K562 (cell line): ENCODE results near the gene STK17A. TPM values are rescaled to one million over a fixed set of nuclear protein-coding genes. Genes with fewer than 3 reads are reported as not detected.

ENCODE experiments used
- ATAC-seq: fragments of 200-7000 bp; cut with Tn5 transposase; 3 replicates; pipeline ENCODE4 v1.9.1; 2020; ENCODE audit warnings: moderate library complexity
- BruUV-seq: library from RNA; stranded (reverse); fragments of 400-500 nt; replicated peaks from 2 replicates; lab custom pipeline; 2021; lab: Mats Ljungman, UMichigan
- CTCF ChIA-PET: fragments of 300-600 bp; formaldehyde crosslinking; extraction: SDS; loops from one replicate; lab custom pipeline; 2021; ENCODE audit warnings: low intra/inter-chr PET ratio; lab: Yijun Ruan, JAX
- POLR2A ChIA-PET: fragments of 300-600, 350-650 bp; sonication (Branson Sonifier 250); formaldehyde crosslinking; extraction: SDS; loops from one replicate; lab custom pipeline; 2021; ENCODE audit warnings: antibody characterized with exemption, inconsistent platforms; lab: Yijun Ruan, JAX
- DNase-seq, 4 experiments: peaks; one replicate each; pipeline versions ENCODE4 v3.0.0 to v3.0.0-alpha.2; 2011 to 2018; ENCODE audit warnings: low spot score in 3 of 4, mixed read lengths in 3 of 4; ENCODE audit errors: extremely low read depth in 1 of 4
- FAIRE-seq: peaks from 2 replicates; lab custom pipeline; 2011; peaks lifted over from hg19 to GRCh38; lab: Jason Lieb, UNC
- H2AFZ ChIP-seq: 2 replicates; pipeline ENCODE4 v1.6.0; 2011; ENCODE audit warnings: low read depth, low read length, control low read depth, inconsistent platforms
- H3K27ac ChIP-seq: fragments of 200-600 bp; 3 replicates; pipeline ENCODE4 v1.8.0; 2011; ENCODE audit warnings: low read depth, mild to moderate bottlenecking, control low read depth, inconsistent platforms, low read length, moderate library complexity, mixed read lengths; ENCODE audit errors: extremely low read depth
- H3K27me3 ChIP-seq, 2 experiments: fragments of 300-600 bp in 1 of 2; 2 replicates in 1 of 2; 3 replicates in 1 of 2; pipeline versions ENCODE4 v1.6.0 to v1.8.0; 2011; ENCODE audit warnings: inconsistent platforms in 2 of 2, low read length in 2 of 2, mild to moderate bottlenecking in 1 of 2, mixed read lengths in 1 of 2, moderate library complexity in 1 of 2; ENCODE audit not compliant: control insufficient read depth in 2 of 2, insufficient read depth in 2 of 2
- H3K36me3 ChIP-seq: fragments of 300-600 bp; 3 replicates; pipeline ENCODE4 v1.8.0; 2011; ENCODE audit warnings: mild to moderate bottlenecking, low read length, inconsistent platforms; ENCODE audit not compliant: control insufficient read depth, insufficient read depth
- H3K4me1 ChIP-seq, 2 experiments: fragments of 200-600 bp in 1 of 2; replicated peaks in 1 of 2; 2 replicates in 1 of 2; 3 replicates in 1 of 2; pipeline versions ENCODE4 v1.5.1 to v1.8.0; 2011; ENCODE audit warnings: inconsistent platforms in 2 of 2, low read length in 2 of 2, mild to moderate bottlenecking in 1 of 2, mixed read lengths in 1 of 2, moderate library complexity in 1 of 2; ENCODE audit not compliant: control insufficient read depth in 2 of 2, insufficient read depth in 2 of 2
- H3K4me2 ChIP-seq: 2 replicates; pipeline ENCODE4 v1.6.1; 2011; ENCODE audit warnings: low read length, control low read depth, inconsistent platforms, mixed read lengths; ENCODE audit not compliant: insufficient read depth
- H3K4me3 ChIP-seq: fragments of 200-600 bp; sonication (generic), shearing (Covaris generic); 2 replicates; pipeline ENCODE4 v1.5.1; 2016; ENCODE audit warnings: control low read depth, inconsistent platforms
- H3K79me2 ChIP-seq: fragments of 200-600 bp; 3 replicates; pipeline ENCODE4 v1.8.0; 2011; ENCODE audit warnings: low read length, inconsistent platforms; ENCODE audit not compliant: control insufficient read depth, insufficient read depth
- H3K9ac ChIP-seq, 2 experiments: 2 replicates each; pipeline versions ENCODE4 v1.6.0 to v1.6.1; 2011; ENCODE audit warnings: low read depth in 2 of 2, low read length in 2 of 2, control low read depth in 1 of 2, inconsistent platforms in 1 of 2, mild to moderate bottlenecking in 1 of 2, mixed read lengths in 1 of 2; ENCODE audit not compliant: insufficient read depth in 1 of 2
- H3K9me1 ChIP-seq: one replicate; pipeline ENCODE4 v1.6.0; 2011; ENCODE audit warnings: inconsistent platforms, mild to moderate bottlenecking, low read length, moderate library complexity; ENCODE audit not compliant: control insufficient read depth, insufficient read depth
- H3K9me3 ChIP-seq: replicated peaks from 2 replicates; pipeline ENCODE4 v1.5.1; 2011; ENCODE audit warnings: low read depth, low read length, inconsistent platforms; ENCODE audit not compliant: control insufficient read depth, insufficient read depth
- H4K20me1 ChIP-seq: replicated peaks from 2 replicates; pipeline ENCODE4 v1.6.1; 2011; ENCODE audit warnings: low read length, inconsistent platforms, mixed read lengths; ENCODE audit not compliant: control insufficient read depth, insufficient read depth
- ATF1 ChIP-seq, 2 experiments: fragments of 450-650 bp in 1 of 2; IDR thresholded peaks; 2 replicates each; pipeline ENCODE4 v1.6.1; 2016; ENCODE audit warnings: missing compliant biosample characterization in 1 of 2, missing genetic modification characterization in 1 of 2
- EWSR1 ChIP-seq: fragments of 450-650 bp; IDR thresholded peaks from 2 replicates; pipeline ENCODE4 v1.6.1; 2018; ENCODE audit warnings: borderline replicate concordance, mild to moderate bottlenecking, low read depth, moderate library complexity; ENCODE audit not compliant: partially characterized antibody
- EZH2 ChIP-seq: IDR thresholded peaks from 2 replicates; pipeline ENCODE4 v1.6.1; 2012; ENCODE audit warnings: low read depth, mild to moderate bottlenecking, inconsistent platforms, low read length, borderline replicate concordance
- GATAD2A ChIP-seq: fragments of 450-650 bp; IDR thresholded peaks from 2 replicates; pipeline ENCODE4 v1.6.1; 2017
- HDAC2 ChIP-seq: fragments of 450-650 bp; IDR thresholded peaks from 2 replicates; pipeline ENCODE4 v1.6.1; 2016; ENCODE audit warnings: mild to moderate bottlenecking
- IRF1 ChIP-seq: sonication (generic); formaldehyde crosslinking; IDR thresholded peaks from 2 replicates; pipeline ENCODE4 v1.8.0; 2022; ENCODE audit warnings: missing genetic modification reagents, mild to moderate bottlenecking, borderline replicate concordance
- NKRF ChIP-seq: fragments of 450-650 bp; IDR thresholded peaks from 2 replicates; pipeline ENCODE4 v1.6.1; 2016; ENCODE audit warnings: borderline replicate concordance
- NR2C2 ChIP-seq, 2 experiments: fragments of 200-800 bp in 1 of 2; sonication (Bioruptor generic) in 1 of 2; sonication (generic) in 1 of 2; formaldehyde crosslinking in 1 of 2; IDR thresholded peaks; 2 replicates each; pipeline versions ENCODE4 v1.6.1 to v1.8.0; 2016 to 2022; ENCODE audit warnings: mild to moderate bottlenecking in 1 of 2, missing compliant biosample characterization in 1 of 2, missing genetic modification characterization in 1 of 2, missing genetic modification reagents in 1 of 2
- TRIM24 ChIP-seq, 2 experiments: fragments of 450-650 bp; IDR thresholded peaks; 2 replicates each; pipeline ENCODE4 v1.6.1; 2016
- WHSC1 ChIP-seq: IDR thresholded peaks from one replicate; pipeline ENCODE4 v1.6.1; 2012; ENCODE audit warnings: low read length, control low read depth, inconsistent platforms
- ZNF124 ChIP-seq: sonication (generic); formaldehyde crosslinking; IDR thresholded peaks from 2 replicates; pipeline ENCODE4 v1.8.1; 2022; ENCODE audit warnings: missing genetic modification reagents
- ZNF668 ChIP-seq: fragments of 250-450 bp; sonication (Bioruptor Pico); IDR thresholded peaks from 2 replicates; pipeline ENCODE4 v1.8.0; 2022; ENCODE audit warnings: mild to moderate bottlenecking, inconsistent platforms
- ZSCAN32 ChIP-seq: fragments of 450-650 bp; formaldehyde crosslinking; IDR thresholded peaks from 2 replicates; pipeline ENCODE4 v1.4.0; 2020; ENCODE audit warnings: mild to moderate bottlenecking, moderate library complexity
- WGBS: fragments of 100-300 bp; shearing (Covaris generic); methylation state at CpG from one replicate; pipeline ENCODE4 v1.1.6; 2016; ENCODE audit warnings: low coverage, mixed read lengths; ENCODE audit not compliant: insufficient coverage; ENCODE audit errors: missing lambda C conversion rate; 5-methylcytosine and 5-hydroxymethylcytosine counted together
- in situ Hi-C: fragments of 300-500 bp; cut with MboI; formaldehyde crosslinking; loops from 4 replicates; pipeline ENCODE4 v1.15.0; 2018; ENCODE audit warnings: inconsistent platforms, mixed read lengths
- intact Hi-C: fragments of 100-400 bp; cut with micrococcal nuclease; formaldehyde crosslinking; loops from 2 replicates; pipeline ENCODE4 v1.14.2; 2022
- polyA plus RNA-seq, 8 experiments: library from polyadenylated mRNA; depleted of rRNA in 4 of 8; stranded (reverse) in 5 of 8; unstranded in 3 of 8; fragments of >200 nt; fragmentation: Nextera tagmentation in 2 of 8; fragmentation: Illumina TruSeq in 1 of 8; extraction: Ambion mirVana in 2 of 8; extraction: Trizol in 1 of 8; gene quantifications; 2 replicates each; pipeline versions ENCODE4 v1.2.1 to v1.2.3, GENCODE V29; 2011 to 2014; ENCODE audit warnings: inconsistent platforms in 1 of 8, missing spikeins in 1 of 8
- total RNA-seq, 7 experiments: library from RNA; depleted of rRNA in 6 of 7; stranded (reverse); fragments of >200 nt in 6 of 7; fragmentation: Illumina TruSeq in 2 of 7; extraction: Trizol in 2 of 7; gene quantifications; 2 replicates each; pipeline versions ENCODE4 v1.2.1 to v1.2.3, GENCODE V29; 2011 to 2021; ENCODE audit warnings: low replicate concordance in 1 of 7
- TF ChIP-seq, protein P1 (sequence below): fragments of 450-650 bp; IDR thresholded peaks from 2 replicates; pipeline ENCODE4 v1.6.1; 2016; ENCODE audit warnings: mild to moderate bottlenecking
- TF ChIP-seq, protein P2 (sequence below): fragments of 200-400 bp; formaldehyde crosslinking; IDR thresholded peaks from 2 replicates; pipeline ENCODE4 v1.6.1; 2017; ENCODE audit warnings: mild to moderate bottlenecking, low read depth, low read length, moderate library complexity

Gene STK17A
- total and polyA plus RNA-seq, 9 of the 15 experiments (the other 6 are each of a cell fraction or from before 2014, with no cell fraction given), result 3.4 to 16.3 (median 13.2) TPM

GRCh38 chr7:43572516-43573049 lies 10.3 kb upstream of the STK17A start:
- no peaks in the 10 kb centered on the region for H3K27me3 ChIP-seq
- peak overlapping the region; percentile 92 for H2AFZ ChIP-seq
- FAIRE-seq (peak; percentile 94), ATAC-seq (peak; percentile 89), DNase-seq (peak; percentile 33 to 82 (median 50))
- no peaks in the 10 kb centered on the region for H3K79me2 ChIP-seq
- H3K36me3 ChIP-seq, result no peaks in the 10 kb centered on the region
- no TSS peak for BruUV-seq
- H3K4me3 ChIP-seq, result no peak overlapping the region
- peak overlapping the region in 1 of 2 experiments; percentile 35; a peak in 2 of 4 replicates for H3K9ac ChIP-seq
- no peaks in the 10 kb centered on the region for H3K9me1 ChIP-seq
- H3K4me1 ChIP-seq, result peaks cover 4 to 18% of the 10 kb centered on the region in 2 experiments
- intact Hi-C loops (no loop called here), in situ Hi-C loops (no loop called here)
- CTCF ChIA-PET, result no interaction called here
- H3K9me3 ChIP-seq, result no peaks in the 10 kb centered on the region
- H3K4me2 ChIP-seq, result peak overlapping the region; percentile 41
- peak overlapping the region; percentile 82 for H3K27ac ChIP-seq
- no peaks in the 10 kb centered on the region for H4K20me1 ChIP-seq
- POLR2A ChIA-PET, result interaction anchor here (1.2 to 2.8 kb wide), 4 partner anchors 9 to 12 kb away, joined by 3 to 16 read pairs (median 8); partner anchors contain the start of gene STK17A
- 0% methylated on average over 1 of the region's 1 CpG for WGBS
- TF ChIP-seq, protein P1, sequence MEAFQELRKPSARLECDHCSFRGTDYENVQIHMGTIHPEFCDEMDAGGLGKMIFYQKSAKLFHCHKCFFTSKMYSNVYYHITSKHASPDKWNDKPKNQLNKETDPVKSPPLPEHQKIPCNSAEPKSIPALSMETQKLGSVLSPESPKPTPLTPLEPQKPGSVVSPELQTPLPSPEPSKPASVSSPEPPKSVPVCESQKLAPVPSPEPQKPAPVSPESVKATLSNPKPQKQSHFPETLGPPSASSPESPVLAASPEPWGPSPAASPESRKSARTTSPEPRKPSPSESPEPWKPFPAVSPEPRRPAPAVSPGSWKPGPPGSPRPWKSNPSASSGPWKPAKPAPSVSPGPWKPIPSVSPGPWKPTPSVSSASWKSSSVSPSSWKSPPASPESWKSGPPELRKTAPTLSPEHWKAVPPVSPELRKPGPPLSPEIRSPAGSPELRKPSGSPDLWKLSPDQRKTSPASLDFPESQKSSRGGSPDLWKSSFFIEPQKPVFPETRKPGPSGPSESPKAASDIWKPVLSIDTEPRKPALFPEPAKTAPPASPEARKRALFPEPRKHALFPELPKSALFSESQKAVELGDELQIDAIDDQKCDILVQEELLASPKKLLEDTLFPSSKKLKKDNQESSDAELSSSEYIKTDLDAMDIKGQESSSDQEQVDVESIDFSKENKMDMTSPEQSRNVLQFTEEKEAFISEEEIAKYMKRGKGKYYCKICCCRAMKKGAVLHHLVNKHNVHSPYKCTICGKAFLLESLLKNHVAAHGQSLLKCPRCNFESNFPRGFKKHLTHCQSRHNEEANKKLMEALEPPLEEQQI, result no peak
- TF ChIP-seq GATAD2A (no peak), HDAC2 (no peak; the same call in 1 of the 2 replicates), NR2C2 (CRISPR knock-in tag; IDR thresholded peaks at IDR 0.05) (no peak), NR2C2 (tag; IDR thresholded peaks at IDR 0.05) (peak; percentile 65; the same call in 1 of the 2 replicates), IRF1 (no peak), ZNF124 (no peak), NKRF (no peak), ATF1 (CRISPR knock-in tag; IDR thresholded peaks at IDR 0.05) (no peak), ATF1 (tag; IDR thresholded peaks at IDR 0.05) (peak; percentile 84), ZSCAN32 (no peak), WHSC1 (no peak), EZH2 (no peak), ZNF668 (CRISPR knock-in tag) (no peak), EWSR1 (no peak), TRIM24 (IDR thresholded peaks at IDR 0.05) (peak in 1 of 2 experiments; percentile 51; a peak in 2 of 4 replicates)
- TF ChIP-seq, protein P2, sequence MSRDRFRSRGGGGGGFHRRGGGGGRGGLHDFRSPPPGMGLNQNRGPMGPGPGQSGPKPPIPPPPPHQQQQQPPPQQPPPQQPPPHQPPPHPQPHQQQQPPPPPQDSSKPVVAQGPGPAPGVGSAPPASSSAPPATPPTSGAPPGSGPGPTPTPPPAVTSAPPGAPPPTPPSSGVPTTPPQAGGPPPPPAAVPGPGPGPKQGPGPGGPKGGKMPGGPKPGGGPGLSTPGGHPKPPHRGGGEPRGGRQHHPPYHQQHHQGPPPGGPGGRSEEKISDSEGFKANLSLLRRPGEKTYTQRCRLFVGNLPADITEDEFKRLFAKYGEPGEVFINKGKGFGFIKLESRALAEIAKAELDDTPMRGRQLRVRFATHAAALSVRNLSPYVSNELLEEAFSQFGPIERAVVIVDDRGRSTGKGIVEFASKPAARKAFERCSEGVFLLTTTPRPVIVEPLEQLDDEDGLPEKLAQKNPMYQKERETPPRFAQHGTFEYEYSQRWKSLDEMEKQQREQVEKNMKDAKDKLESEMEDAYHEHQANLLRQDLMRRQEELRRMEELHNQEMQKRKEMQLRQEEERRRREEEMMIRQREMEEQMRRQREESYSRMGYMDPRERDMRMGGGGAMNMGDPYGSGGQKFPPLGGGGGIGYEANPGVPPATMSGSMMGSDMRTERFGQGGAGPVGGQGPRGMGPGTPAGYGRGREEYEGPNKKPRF, result no peak
